Fibroblast of skin of right quadriceps (primary cell): ENCODE measurements around the gene ITFG1.
"Not testable (repeated sequence)": the region's sequence is repeated elsewhere in the genome, so short reads cannot be mapped to it uniquely, and the experiment has no call there.

Experiments
- DNase-seq: peaks from one replicate; pipeline ENCODE4 v3.0.0-alpha.2; 2013

The ITFG1 gene

GRCh38 chr16:47473004-47473403, 12.1 kb upstream of the ITFG1 start:
- not testable (repeated sequence) for DNase-seq

- no peak for DNase-seq
Measured at GRCh38 chr16:47470810-47471209, 9.9 kb upstream of the ITFG1 start.

DNA sequence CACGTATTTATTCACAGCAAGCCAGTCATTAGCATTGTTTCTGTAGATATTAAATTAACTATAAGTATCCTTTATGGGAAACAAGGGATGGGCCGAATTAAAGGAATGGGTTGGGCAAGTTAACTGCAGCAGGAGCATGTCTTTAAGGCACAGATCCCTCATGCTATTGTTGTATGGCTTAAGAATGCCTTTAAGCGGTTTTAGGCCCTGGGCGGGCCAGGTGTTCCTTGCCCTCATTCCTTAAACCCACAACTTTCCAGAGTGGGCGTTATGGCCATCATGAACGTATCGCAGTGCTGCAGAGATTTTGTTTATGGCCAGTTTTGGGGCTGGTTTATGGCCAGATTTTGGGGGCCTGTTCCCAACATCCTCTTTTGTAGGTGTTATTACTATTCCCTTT, 9.3 kb upstream of the ITFG1 start:
- DNase-seq, result no peak

- DNase-seq, result no peak
Measured at GRCh38 chr16:47469227-47469626, 8.4 kb upstream of the ITFG1 start.

GRCh38 chr16:47468070-47468689, 7.3 kb upstream of the ITFG1 start:
- DNase-seq, result not testable (repeated sequence)

- no peak for DNase-seq
Measured at GRCh38 chr16:47467501-47467900, 6.6 kb upstream of the ITFG1 start.

DNA sequence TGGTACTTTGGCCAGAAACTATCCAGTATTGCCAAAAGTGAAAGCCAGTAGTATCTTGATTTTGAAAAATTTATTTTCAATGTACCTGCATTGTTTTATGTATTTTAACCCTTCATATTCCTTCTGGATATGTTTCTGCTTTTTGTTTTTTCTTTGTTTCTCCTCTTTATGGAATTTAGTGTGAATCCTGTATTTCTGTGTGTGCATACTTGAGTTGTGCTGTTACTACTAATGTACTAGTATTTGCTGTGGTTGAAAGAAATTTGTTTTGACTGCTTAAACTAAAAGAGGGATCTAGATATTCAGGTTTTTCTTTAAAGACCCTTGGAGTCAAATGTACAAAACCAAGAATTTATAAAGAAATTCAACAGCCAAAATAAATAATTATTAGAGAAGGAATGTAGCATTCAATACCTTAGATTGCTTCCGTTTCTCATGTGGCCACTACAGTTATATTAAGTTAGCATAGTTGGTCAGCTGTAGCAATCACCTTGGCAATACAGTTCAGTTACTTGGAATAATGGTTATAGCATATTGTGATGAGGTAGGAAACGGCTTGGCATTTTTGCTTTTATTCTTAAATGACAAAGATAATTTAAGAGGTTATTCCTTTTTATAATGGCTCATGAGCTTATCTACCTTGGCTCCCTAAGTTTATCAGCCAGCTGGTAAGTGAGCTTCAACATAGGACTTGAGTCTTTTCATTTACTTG, 5.2 kb upstream of the ITFG1 start:
- DNase-seq, result no peak

DNA sequence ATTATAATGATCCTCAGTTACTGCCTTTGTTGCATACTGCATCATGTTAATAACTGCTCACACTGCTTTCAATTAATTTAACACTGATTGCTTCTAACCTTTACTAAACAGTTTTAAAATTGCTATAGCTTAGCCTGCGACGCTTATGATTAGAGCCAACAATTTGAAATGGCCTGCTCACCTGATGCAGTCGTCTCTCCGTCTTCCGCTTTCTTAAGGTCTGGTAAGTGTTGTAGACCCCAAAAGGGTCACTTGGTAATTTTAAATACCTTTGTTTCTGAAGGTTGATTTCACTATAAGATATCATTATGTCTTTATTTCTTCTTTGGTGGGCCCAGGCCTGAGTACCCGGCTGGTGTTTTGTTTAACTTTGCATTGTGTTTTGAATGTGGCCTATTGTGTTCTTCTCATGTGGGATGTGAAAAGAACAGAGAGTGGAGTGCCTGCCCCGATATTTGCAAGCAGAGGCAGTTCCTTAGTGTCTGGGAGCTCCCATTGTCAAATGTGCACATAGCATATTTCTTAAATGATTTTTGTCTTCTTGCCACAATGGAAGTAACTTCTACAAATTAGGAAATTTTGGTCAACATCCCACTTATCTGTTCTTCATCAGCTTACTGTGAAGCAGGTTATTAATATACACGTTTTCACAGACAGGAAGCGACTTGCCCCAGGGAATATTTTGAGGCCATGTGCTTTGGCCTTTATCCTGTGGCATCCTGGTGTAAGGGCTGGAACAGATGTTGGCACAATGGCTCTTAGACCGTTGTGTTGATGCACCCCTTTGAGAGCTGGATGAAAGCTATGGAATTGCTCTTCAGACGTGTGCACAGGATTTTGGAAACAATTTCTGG, 3.1 kb upstream of the ITFG1 start:
- no peak for DNase-seq

- peak; percentile 52 for DNase-seq
Measured at GRCh38 chr16:47461598-47462266, 869 bp upstream of the ITFG1 start.

GRCh38 chr16:47460359-47460710, 528 bp downstream of the ITFG1 start:
- DNase-seq, result peak; percentile 2

DNA sequence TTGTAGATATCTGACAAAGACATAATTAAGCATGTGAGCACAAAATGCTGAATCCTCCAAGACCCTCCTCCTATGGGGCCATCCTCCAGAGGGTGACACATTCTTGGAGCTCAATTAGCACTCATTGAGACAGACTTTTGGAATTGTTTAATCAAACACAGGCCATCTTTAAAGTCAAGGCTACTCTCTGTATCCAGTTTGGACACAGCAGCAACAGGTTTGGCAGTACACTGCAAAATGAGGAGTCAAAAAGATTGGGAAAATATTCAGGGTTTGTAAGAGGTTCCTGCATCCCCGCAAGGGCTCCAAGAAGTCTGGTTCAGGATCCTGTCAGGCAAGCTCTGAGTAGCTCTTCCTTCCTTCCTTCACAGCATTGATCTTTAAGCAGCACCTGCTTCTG, 1.3 kb downstream of the ITFG1 start:
- no peak for DNase-seq

- no peak for DNase-seq
Measured at GRCh38 chr16:47458331-47458730, 2.5 kb downstream of the ITFG1 start.

- DNase-seq, result no peak
Measured at GRCh38 chr16:47449788-47450187, 11.1 kb downstream of the ITFG1 start.

GRCh38 chr16:47448830-47449575, 11.9 kb downstream of the ITFG1 start:
- no peak for DNase-seq

DNA sequence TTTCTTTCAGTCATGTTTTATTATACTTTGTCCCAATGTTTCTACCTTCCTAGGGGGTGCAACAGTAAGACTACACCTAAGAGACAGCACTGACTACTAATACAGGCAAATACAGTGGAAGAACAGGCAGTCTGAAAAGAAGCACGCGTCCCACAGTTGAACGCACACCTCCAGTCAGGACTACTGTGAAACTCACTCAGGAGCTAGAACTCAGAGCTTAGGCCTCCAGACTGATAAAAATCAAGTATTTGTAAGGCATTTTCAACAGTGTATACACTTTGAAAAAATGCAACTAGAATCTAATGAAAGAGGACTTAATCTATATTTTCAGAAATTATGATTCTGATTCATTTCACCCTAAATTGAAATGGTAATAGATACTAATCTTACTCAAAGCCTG, 14.4 kb downstream of the ITFG1 start:
- DNase-seq, result no peak

GRCh38 chr16:47442884-47443283, 18.0 kb downstream of the ITFG1 start:
- not testable (repeated sequence) for DNase-seq

DNA sequence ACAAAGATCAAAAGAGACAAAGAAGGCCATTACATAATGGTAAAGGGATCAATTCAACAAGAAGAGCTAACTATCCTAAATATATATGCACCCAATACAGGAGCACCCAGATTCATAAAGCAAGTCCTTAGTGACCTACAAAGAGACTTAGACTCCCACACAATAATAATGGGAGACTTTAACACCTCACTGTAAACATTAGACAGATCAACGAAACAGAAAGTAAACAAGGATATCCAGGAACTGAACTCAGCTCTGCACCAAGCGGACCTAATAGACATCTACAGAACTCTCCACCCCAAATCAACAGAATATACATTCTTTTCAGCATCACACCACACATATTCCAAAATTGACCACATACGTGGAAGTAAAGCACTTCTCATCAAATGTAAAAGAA, 20.8 kb downstream of the ITFG1 start:
- DNase-seq, result not testable (repeated sequence)

- DNase-seq, result peak; percentile 14
Measured at GRCh38 chr16:47434274-47434673, 26.6 kb downstream of the ITFG1 start.

DNA sequence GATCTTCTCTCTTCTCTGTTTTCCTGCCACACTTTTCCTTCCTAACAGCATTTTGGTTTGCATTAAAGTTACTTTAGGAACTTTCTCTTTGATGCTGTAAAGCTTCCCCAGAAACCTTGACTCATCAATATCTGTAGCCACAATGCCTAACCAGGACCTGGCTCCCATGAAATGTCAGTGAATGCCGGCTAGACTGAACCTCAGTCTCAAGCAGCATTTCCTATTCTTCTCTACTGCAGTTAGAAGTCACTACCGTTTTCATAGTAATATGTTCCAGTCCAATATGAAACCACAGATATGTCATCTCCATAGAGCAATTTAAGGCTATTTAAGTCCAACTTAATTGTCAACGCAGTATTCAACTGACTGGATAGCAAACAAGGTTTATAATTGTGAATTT, 28.9 kb downstream of the ITFG1 start:
- DNase-seq, result no peak

DNA sequence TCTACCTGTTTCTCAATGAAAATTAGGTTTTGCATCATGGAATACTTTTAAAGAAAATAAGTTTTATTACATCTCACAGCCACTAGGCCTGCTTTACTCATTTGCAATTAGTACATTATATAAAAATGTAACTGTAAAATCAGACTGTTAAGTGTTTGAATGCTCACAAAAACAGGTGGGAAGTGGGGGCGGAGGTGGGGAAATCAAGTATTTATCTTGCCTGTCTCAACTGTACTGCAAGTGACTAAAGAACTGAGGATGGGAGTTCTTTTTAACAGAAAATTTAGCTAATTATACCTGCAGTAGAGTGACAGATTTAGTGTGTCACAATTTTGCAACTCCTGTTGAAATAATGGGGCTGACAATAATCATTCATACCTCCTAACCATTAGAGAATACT, 34.1 kb downstream of the ITFG1 start:
- DNase-seq, result no peak

DNA sequence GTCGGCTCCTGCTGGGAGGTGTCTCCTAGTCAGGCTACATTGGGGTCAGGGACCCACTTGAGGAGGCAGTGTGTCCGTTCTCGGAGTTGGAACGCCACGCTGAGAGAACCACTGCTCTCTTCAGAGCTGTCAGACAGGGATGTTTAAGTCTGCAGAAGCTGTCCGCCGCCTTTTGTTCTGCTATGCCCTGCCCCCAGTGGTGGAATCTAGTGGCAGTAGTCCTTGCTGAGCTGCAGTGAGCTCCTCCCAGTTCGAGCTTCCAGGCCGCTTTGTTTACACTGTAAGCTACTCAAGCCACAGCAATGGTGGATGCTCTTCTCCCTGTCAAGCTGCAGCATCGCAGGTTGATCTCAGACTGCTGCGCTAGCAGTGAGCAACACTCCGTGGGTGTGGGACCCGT, 36.0 kb downstream of the ITFG1 start:
- no peak for DNase-seq

- no peak for DNase-seq
Measured at GRCh38 chr16:47416869-47417268, 44.0 kb downstream of the ITFG1 start.

GRCh38 chr16:47413041-47413440, 47.8 kb downstream of the ITFG1 start:
- no peak for DNase-seq
